Measurements from ENCODE around the gene TXNRD1.

TXNRD1 gene

DNA sequence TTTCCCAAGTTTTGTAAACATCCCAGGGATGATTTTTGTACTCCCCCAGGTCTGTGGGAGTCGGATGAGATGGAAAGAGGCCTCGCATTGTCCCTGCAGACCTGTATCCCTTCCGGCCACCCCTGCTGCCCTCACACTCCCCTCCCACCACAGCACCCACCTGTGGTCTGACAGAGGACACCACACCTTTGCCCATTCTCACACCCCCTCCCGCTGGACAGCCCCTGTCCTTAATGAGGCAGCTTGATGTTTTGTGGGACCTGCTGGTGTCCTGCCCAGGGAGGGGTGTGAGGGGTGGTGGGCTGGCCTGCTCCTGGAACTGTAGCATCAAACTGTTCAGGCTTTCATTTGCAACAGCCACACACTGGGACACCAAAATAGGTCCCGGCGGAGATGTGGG is 159.2 kb downstream of the TXNRD1 start:
- Histone ChIP-seq H3K4me1 (peaks cover 20% of the 10 kb centered on the region), H4K20me1 (no peaks in the 10 kb centered on the region), H3K4me2 (no peak overlapping the region), H3K4me3 (no peak overlapping the region), H3K27ac (no peak overlapping the region), H3K27me3 (no peaks in the 10 kb centered on the region), H3K9me3 (peaks cover 5% of the 10 kb centered on the region), H3K9ac (no peak overlapping the region), H3K36me3 (no peaks in the 10 kb centered on the region)
- TF ChIP-seq Cebpa-rat (IDR thresholded peaks at IDR 0.05), result no peak

DNA sequence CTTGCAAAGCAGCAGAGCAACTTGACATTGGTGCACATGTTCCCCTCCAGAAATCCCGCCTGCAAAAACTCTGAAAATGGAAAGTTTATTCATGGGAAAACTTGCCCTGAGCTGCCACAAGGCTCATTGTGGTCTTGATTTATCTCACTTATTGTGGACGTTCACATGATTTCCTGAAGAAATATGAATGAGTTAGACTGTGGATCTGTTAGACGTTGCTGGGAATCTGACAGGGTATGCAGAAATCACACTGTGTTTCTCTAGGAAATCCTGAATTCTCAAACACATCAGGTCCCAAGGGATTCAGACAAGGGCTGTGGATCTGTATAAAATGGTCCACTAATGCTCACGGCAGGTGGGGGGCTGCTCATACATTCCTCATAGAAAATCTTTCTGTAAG is 160.2 kb downstream of the TXNRD1 start:
- TF ChIP-seq Cebpa-rat (IDR thresholded peaks at IDR 0.05), result no peak
- H3K27me3 ChIP-seq, result no peaks in the 10 kb centered on the region
- peaks cover 20% of the 10 kb centered on the region for H3K4me1 ChIP-seq
- H3K36me3 ChIP-seq, result no peaks in the 10 kb centered on the region
- no peaks in the 10 kb centered on the region for H4K20me1 ChIP-seq
- no peak overlapping the region for H3K4me2 ChIP-seq
- no peak overlapping the region for H3K27ac ChIP-seq
- H3K9me3 ChIP-seq, result no peaks in the 10 kb centered on the region
- no peak overlapping the region for H3K9ac ChIP-seq
- no peak overlapping the region for H3K4me3 ChIP-seq

DNA sequence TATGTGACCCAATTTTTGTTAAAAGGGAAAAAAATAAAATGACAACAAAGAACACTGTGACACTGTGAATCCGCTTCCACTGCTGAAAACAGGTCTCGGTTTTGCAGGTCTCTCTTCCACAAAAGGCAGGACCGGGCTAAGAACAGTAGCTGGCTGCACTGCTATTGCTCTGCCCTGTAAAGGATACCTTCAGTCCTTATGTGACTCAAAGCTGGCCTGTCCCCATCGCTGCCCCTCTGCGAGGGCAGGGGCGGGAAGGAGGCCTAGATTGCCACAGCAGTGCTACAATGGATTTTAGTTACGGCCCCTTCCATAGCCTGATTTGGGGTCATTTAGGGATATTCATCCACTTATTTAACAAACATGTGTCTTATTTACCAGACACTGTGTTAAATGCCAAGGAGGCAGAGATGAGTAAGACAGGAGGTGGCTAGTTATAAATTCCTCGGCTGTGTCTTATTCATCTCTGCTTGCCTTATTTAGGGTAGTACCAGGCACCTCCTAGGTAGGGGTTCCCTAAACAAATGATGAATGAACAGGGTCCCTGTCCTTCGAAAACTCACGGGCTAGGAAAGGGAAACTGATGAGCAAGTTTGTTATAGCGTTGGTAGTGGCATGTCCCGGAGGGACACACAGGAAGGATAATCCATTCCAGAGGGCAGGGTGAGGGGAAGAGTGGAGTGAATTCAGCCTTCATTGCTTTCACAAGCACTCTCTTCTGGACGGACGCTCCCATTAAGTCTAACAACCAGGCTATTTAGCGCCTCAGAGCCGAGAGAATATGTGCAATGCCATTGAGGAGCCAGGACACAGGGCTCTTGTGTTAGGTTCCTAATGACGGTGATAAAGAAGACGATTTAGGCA is 161.3 kb downstream of the TXNRD1 start:
- Histone ChIP-seq H3K4me1 (peaks cover 13% of the 10 kb centered on the region), H3K4me2 (no peak overlapping the region), H3K27ac (no peak overlapping the region), H3K4me3 (no peak overlapping the region), H3K9me3 (no peaks in the 10 kb centered on the region), H3K9ac (no peak overlapping the region), H3K36me3 (no peaks in the 10 kb centered on the region), H4K20me1 (no peaks in the 10 kb centered on the region), H3K27me3 (no peaks in the 10 kb centered on the region)
- no peak for TF ChIP-seq Cebpa-rat (IDR thresholded peaks at IDR 0.05)

GRCh38 chr12:104377514-104377812 is 161.9 kb downstream of the TXNRD1 start:
- no peaks in the 10 kb centered on the region for H3K9me3 ChIP-seq
- H3K9ac ChIP-seq, result no peak overlapping the region
- no peaks in the 10 kb centered on the region for H4K20me1 ChIP-seq
- no peak overlapping the region for H3K4me3 ChIP-seq
- peaks cover 7% of the 10 kb centered on the region for H3K4me1 ChIP-seq
- H3K4me2 ChIP-seq, result no peak overlapping the region
- TF ChIP-seq Cebpa-rat (IDR thresholded peaks at IDR 0.05), result no peak
- H3K27me3 ChIP-seq, result no peaks in the 10 kb centered on the region
- no peaks in the 10 kb centered on the region for H3K36me3 ChIP-seq
- no peak overlapping the region for H3K27ac ChIP-seq

DNA sequence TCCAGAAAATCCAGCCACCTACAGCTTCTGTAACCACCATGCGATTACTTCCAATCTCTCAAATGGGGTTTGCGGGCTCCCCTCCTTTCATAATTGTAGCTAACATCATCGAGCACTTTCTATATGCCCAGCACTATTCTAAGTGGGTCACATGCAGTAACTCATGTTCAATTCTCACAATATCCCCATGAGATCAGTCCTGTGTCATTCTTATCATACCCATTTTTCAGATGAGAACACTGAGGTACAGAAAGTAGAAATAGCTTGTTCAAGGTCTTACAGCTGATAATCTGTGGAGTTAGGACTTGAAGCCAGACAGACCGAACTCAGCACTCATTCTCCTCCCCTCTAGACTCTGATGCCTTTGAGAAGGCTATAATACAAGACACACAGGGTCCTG is 162.8 kb downstream of the TXNRD1 start:
- no peaks in the 10 kb centered on the region for H3K36me3 ChIP-seq
- H3K4me1 ChIP-seq, result no peaks in the 10 kb centered on the region
- H3K4me3 ChIP-seq, result no peak overlapping the region
- no peaks in the 10 kb centered on the region for H3K27me3 ChIP-seq
- H3K4me2 ChIP-seq, result no peak overlapping the region
- no peak for TF ChIP-seq Cebpa-rat (IDR thresholded peaks at IDR 0.05)
- no peak overlapping the region for H3K9ac ChIP-seq
- H4K20me1 ChIP-seq, result no peaks in the 10 kb centered on the region
- H3K9me3 ChIP-seq, result no peaks in the 10 kb centered on the region
- no peak overlapping the region for H3K27ac ChIP-seq

- H3K4me2 ChIP-seq, result no peak overlapping the region
- no peak for TF ChIP-seq Cebpa-rat (IDR thresholded peaks at IDR 0.05)
- no peak overlapping the region for H3K4me3 ChIP-seq
- no peak overlapping the region; the same call in 1 of the 2 replicates for H3K9ac ChIP-seq
- H3K4me1 ChIP-seq, result no peaks in the 10 kb centered on the region
- H3K9me3 ChIP-seq, result no peaks in the 10 kb centered on the region
- H3K27me3 ChIP-seq, result no peaks in the 10 kb centered on the region
- H3K36me3 ChIP-seq, result no peaks in the 10 kb centered on the region
- H4K20me1 ChIP-seq, result no peaks in the 10 kb centered on the region
- H3K27ac ChIP-seq, result no peak overlapping the region
Observed at GRCh38 chr12:104381341-104381730, 165.8 kb downstream of the TXNRD1 start.

GRCh38 chr12:104381731-104382480 is 166.3 kb downstream of the TXNRD1 start:
- H3K4me3 ChIP-seq, result no peak overlapping the region
- no peak overlapping the region; the same call in 1 of the 2 replicates for H3K9ac ChIP-seq
- H3K36me3 ChIP-seq, result no peaks in the 10 kb centered on the region
- TF ChIP-seq Cebpa-rat (IDR thresholded peaks at IDR 0.05), result no peak
- H3K27ac ChIP-seq, result 0 out of 2 replicates have a peak overlapping the region, but pooled peaks have one; percentile 1
- no peaks in the 10 kb centered on the region for H3K9me3 ChIP-seq
- H4K20me1 ChIP-seq, result no peaks in the 10 kb centered on the region
- H3K4me1 ChIP-seq, result no peaks in the 10 kb centered on the region
- H3K4me2 ChIP-seq, result 0 out of 2 replicates have a peak overlapping the region, but pooled peaks have one; percentile 13
- H3K27me3 ChIP-seq, result no peaks in the 10 kb centered on the region

- H3K9me3 ChIP-seq, result no peaks in the 10 kb centered on the region
- no peak for TF ChIP-seq Cebpa-rat (IDR thresholded peaks at IDR 0.05)
- H3K27ac ChIP-seq, result no peak overlapping the region
- no peaks in the 10 kb centered on the region for H3K36me3 ChIP-seq
- H3K4me2 ChIP-seq, result no peak overlapping the region
- H3K4me3 ChIP-seq, result no peak overlapping the region
- H3K27me3 ChIP-seq, result no peaks in the 10 kb centered on the region
- H3K9ac ChIP-seq, result no peak overlapping the region
- no peaks in the 10 kb centered on the region for H3K4me1 ChIP-seq
- H4K20me1 ChIP-seq, result no peaks in the 10 kb centered on the region
Observed at GRCh38 chr12:104384141-104384880, 168.7 kb downstream of the TXNRD1 start.

GRCh38 chr12:104385510-104385909 is 169.9 kb downstream of the TXNRD1 start:
- H3K4me2 ChIP-seq, result no peak overlapping the region
- H3K4me1 ChIP-seq, result no peaks in the 10 kb centered on the region
- no peak overlapping the region for H3K4me3 ChIP-seq
- H3K9me3 ChIP-seq, result no peaks in the 10 kb centered on the region
- no peak overlapping the region for H3K27ac ChIP-seq
- no peak overlapping the region for H3K9ac ChIP-seq
- H3K36me3 ChIP-seq, result no peaks in the 10 kb centered on the region
- no peaks in the 10 kb centered on the region for H4K20me1 ChIP-seq
- TF ChIP-seq Cebpa-rat (IDR thresholded peaks at IDR 0.05), result no peak
- no peaks in the 10 kb centered on the region for H3K27me3 ChIP-seq

GRCh38 chr12:104386461-104386860 is 170.9 kb downstream of the TXNRD1 start:
- H3K4me3 ChIP-seq, result no peak overlapping the region
- H3K36me3 ChIP-seq, result no peaks in the 10 kb centered on the region
- H3K4me1 ChIP-seq, result no peaks in the 10 kb centered on the region
- H3K27ac ChIP-seq, result no peak overlapping the region
- no peaks in the 10 kb centered on the region for H3K27me3 ChIP-seq
- no peaks in the 10 kb centered on the region for H4K20me1 ChIP-seq
- no peaks in the 10 kb centered on the region for H3K9me3 ChIP-seq
- no peak for TF ChIP-seq Cebpa-rat (IDR thresholded peaks at IDR 0.05)
- H3K4me2 ChIP-seq, result no peak overlapping the region
- H3K9ac ChIP-seq, result no peak overlapping the region
